DMS 273 (cell line): ENCODE measurements around the gene CEP112.

Experiments
- DNase-seq: peaks from one replicate; lab custom pipeline; 2025; ENCODE audit not compliant: unreplicated experiment; lab: John Stamatoyannopoulos, UW

CEP112 gene

GRCh38 chr17:65618516-65618915 is 573.4 kb downstream of the CEP112 start:
- no peak for DNase-seq

GRCh38 chr17:65617496-65617895 is 574.4 kb downstream of the CEP112 start:
- DNase-seq: no peak

GRCh38 chr17:65609749-65610148 is 582.2 kb downstream of the CEP112 start:
- DNase-seq: no peak

GRCh38 chr17:65609286-65609685 is 582.6 kb downstream of the CEP112 start:
- no peak for DNase-seq

- DNase-seq: no peak
Observed at GRCh38 chr17:65604070-65604469, 587.9 kb downstream of the CEP112 start.

- no peak for DNase-seq
Observed at GRCh38 chr17:65601881-65602280, 590.1 kb downstream of the CEP112 start.

- DNase-seq: no peak
Observed at GRCh38 chr17:65601145-65601544, 590.8 kb downstream of the CEP112 start.

- DNase-seq: no peak
Observed at GRCh38 chr17:65600518-65600917, 591.4 kb downstream of the CEP112 start.

GRCh38 chr17:65599650-65600049 is 592.3 kb downstream of the CEP112 start:
- DNase-seq: no peak

- DNase-seq: no peak
Observed at GRCh38 chr17:65598746-65599145, 593.2 kb downstream of the CEP112 start.

GRCh38 chr17:65595071-65595656 is 596.8 kb downstream of the CEP112 start:
- DNase-seq: no peak

GRCh38 chr17:65593855-65594845 is 597.8 kb downstream of the CEP112 start:
- peak; percentile 61 for DNase-seq

- DNase-seq: no peak
Observed at GRCh38 chr17:65593092-65593854, 598.7 kb downstream of the CEP112 start.

- DNase-seq: no peak
Observed at GRCh38 chr17:65592125-65592965, 599.6 kb downstream of the CEP112 start.

GRCh38 chr17:65589321-65589720 is 602.6 kb downstream of the CEP112 start:
- peak; percentile 19 for DNase-seq

GRCh38 chr17:65588181-65588808 is 603.6 kb downstream of the CEP112 start:
- DNase-seq: peak; percentile 57

- DNase-seq: no peak
Observed at GRCh38 chr17:65587534-65588180, 604.3 kb downstream of the CEP112 start.

GRCh38 chr17:65586899-65587298 is 605.0 kb downstream of the CEP112 start:
- DNase-seq: peak; percentile 36
